ENCODE measurements around the gene RSU1. TPM values are rescaled to one million over a fixed set of nuclear protein-coding genes. Genes with fewer than 3 reads are reported as not detected.

RSU1 gene
- total and polyA plus RNA-seq, 2 of the 13 experiments (the other 11 are each of a cell fraction or from before 2014, with no cell fraction given), result 32.3 to 35.1 TPM

DNA sequence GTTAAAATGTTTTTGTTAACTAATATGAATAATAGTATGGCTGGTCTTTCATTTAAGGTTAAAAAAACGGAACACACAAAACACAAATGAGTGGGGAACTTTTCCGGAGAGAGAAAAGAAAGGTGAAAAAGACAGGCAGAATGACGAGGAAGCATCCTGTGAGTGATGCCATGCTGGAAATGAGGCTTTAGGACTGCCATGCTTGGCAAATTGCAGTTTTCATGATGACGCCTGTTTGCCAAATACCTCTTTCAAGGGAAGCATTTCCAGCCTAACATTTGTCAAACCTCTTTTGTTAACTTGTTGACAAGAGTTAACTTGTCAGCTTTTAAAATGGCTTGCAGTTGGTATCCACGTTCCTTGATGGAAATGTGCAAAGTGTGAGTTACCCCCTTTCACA lies 127.5 kb downstream of the RSU1 start:
- intact Hi-C loops (cut with micrococcal nuclease; ENCODE audit: unreplicated experiment) (no loop called here), in situ Hi-C loops (cut with HindIII; ENCODE audit: extremely low pct_ligation_motif_present, low pct_unique_long_range_greater_than_20kb) (no loop called here)
- H3K4me1 ChIP-seq (ENCODE audit: insufficient read depth, low read length), result no peaks in the 10 kb centered on the region
- DNase-seq (ENCODE audit: low spot score) (no peak), ATAC-seq (no peak), FAIRE-seq (no peak)
- H4K20me1 ChIP-seq (ENCODE audit: insufficient read depth, low read length), result no peaks in the 10 kb centered on the region
- no peak overlapping the region for H3K4me3 ChIP-seq (replicated peaks in 1 of 3; ENCODE audit: insufficient read depth in 1 of 3, low read depth in 2 of 3, low read length in 3 of 3)
- ChIA-PET CTCF (ENCODE audit: low intra/inter-chr PET ratio, low total read pairs) (no interaction called here), POLR2A (no interaction called here)
- no TSS peak for BruUV-seq (replicated peaks)
- 97% methylated on average over 5 of the region's 5 CpGs for WGBS (ENCODE audit: low lambda C conversion rate)
- no peaks in the 10 kb centered on the region for H3K27me3 ChIP-seq (ENCODE audit: control insufficient read depth in 1 of 2, insufficient read depth in 2 of 2, low read length in 2 of 2)
- H2AFZ ChIP-seq (ENCODE audit: low read length), result no peak overlapping the region
- H3K79me2 ChIP-seq (ENCODE audit: insufficient read depth, low read length), result no peaks in the 10 kb centered on the region
- H3K27ac ChIP-seq (ENCODE audit: extremely low read length, insufficient read depth, low read length), result no peak overlapping the region
- H3K36me3 ChIP-seq (replicated peaks in 1 of 2; ENCODE audit: control insufficient read depth in 1 of 2, insufficient read depth in 2 of 2, low read length in 2 of 2), result no peaks in the 10 kb centered on the region
- H3K9me3 ChIP-seq (ENCODE audit: low read length), result no peaks in the 10 kb centered on the region
- H3K4me2 ChIP-seq (ENCODE audit: low read depth, low read length), result no peak overlapping the region
- no peak overlapping the region for H3K9ac ChIP-seq (ENCODE audit: insufficient read depth, low read depth, low read length)
- TF ChIP-seq, protein P1, sequence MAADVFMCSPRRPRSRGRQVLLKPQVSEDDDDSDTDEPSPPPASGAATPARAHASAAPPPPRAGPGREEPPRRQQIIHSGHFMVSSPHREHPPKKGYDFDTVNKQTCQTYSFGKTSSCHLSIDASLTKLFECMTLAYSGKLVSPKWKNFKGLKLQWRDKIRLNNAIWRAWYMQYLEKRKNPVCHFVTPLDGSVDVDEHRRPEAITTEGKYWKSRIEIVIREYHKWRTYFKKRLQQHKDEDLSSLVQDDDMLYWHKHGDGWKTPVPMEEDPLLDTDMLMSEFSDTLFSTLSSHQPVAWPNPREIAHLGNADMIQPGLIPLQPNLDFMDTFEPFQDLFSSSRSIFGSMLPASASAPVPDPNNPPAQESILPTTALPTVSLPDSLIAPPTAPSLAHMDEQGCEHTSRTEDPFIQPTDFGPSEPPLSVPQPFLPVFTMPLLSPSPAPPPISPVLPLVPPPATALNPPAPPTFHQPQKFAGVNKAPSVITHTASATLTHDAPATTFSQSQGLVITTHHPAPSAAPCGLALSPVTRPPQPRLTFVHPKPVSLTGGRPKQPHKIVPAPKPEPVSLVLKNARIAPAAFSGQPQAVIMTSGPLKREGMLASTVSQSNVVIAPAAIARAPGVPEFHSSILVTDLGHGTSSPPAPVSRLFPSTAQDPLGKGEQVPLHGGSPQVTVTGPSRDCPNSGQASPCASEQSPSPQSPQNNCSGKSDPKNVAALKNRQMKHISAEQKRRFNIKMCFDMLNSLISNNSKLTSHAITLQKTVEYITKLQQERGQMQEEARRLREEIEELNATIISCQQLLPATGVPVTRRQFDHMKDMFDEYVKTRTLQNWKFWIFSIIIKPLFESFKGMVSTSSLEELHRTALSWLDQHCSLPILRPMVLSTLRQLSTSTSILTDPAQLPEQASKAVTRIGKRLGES (CRISPR knock-in tag; IDR thresholded peaks at IDR 0.05; ENCODE audit: borderline replicate concordance), result no peak
- no peak for TF ChIP-seq IKZF1 (IDR thresholded peaks at IDR 0.05)
- TF ChIP-seq, protein P2, sequence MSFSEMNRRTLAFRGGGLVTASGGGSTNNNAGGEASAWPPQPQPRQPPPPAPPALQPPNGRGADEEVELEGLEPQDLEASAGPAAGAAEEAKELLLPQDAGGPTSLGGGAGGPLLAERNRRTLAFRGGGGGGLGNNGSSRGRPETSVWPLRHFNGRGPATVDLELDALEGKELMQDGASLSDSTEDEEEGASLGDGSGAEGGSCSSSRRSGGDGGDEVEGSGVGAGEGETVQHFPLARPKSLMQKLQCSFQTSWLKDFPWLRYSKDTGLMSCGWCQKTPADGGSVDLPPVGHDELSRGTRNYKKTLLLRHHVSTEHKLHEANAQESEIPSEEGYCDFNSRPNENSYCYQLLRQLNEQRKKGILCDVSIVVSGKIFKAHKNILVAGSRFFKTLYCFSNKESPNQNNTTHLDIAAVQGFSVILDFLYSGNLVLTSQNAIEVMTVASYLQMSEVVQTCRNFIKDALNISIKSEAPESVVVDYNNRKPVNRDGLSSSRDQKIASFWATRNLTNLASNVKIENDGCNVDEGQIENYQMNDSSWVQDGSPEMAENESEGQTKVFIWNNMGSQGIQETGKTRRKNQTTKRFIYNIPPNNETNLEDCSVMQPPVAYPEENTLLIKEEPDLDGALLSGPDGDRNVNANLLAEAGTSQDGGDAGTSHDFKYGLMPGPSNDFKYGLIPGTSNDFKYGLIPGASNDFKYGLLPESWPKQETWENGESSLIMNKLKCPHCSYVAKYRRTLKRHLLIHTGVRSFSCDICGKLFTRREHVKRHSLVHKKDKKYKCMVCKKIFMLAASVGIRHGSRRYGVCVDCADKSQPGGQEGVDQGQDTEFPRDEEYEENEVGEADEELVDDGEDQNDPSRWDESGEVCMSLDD (CRISPR knock-in tag; IDR thresholded peaks at IDR 0.05; ENCODE audit: borderline replicate concordance), result no peak
- TF ChIP-seq ZNF326 (CRISPR knock-in tag; IDR thresholded peaks at IDR 0.05; ENCODE audit: borderline replicate concordance), result no peak
- TF ChIP-seq TARDBP (CRISPR knock-in tag; IDR thresholded peaks at IDR 0.05), result no peak
- TF ChIP-seq, protein P3, sequence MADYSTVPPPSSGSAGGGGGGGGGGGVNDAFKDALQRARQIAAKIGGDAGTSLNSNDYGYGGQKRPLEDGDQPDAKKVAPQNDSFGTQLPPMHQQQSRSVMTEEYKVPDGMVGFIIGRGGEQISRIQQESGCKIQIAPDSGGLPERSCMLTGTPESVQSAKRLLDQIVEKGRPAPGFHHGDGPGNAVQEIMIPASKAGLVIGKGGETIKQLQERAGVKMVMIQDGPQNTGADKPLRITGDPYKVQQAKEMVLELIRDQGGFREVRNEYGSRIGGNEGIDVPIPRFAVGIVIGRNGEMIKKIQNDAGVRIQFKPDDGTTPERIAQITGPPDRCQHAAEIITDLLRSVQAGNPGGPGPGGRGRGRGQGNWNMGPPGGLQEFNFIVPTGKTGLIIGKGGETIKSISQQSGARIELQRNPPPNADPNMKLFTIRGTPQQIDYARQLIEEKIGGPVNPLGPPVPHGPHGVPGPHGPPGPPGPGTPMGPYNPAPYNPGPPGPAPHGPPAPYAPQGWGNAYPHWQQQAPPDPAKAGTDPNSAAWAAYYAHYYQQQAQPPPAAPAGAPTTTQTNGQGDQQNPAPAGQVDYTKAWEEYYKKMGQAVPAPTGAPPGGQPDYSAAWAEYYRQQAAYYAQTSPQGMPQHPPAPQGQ (CRISPR knock-in tag; IDR thresholded peaks at IDR 0.05; ENCODE audit: borderline replicate concordance), result no peak
- no peak for TF ChIP-seq ZNF530 (CRISPR knock-in tag; IDR thresholded peaks at IDR 0.05; ENCODE audit: low read depth)
- no peak for TF ChIP-seq STAT5B (CRISPR knock-in tag; IDR thresholded peaks at IDR 0.05)
- TF ChIP-seq, protein P4, sequence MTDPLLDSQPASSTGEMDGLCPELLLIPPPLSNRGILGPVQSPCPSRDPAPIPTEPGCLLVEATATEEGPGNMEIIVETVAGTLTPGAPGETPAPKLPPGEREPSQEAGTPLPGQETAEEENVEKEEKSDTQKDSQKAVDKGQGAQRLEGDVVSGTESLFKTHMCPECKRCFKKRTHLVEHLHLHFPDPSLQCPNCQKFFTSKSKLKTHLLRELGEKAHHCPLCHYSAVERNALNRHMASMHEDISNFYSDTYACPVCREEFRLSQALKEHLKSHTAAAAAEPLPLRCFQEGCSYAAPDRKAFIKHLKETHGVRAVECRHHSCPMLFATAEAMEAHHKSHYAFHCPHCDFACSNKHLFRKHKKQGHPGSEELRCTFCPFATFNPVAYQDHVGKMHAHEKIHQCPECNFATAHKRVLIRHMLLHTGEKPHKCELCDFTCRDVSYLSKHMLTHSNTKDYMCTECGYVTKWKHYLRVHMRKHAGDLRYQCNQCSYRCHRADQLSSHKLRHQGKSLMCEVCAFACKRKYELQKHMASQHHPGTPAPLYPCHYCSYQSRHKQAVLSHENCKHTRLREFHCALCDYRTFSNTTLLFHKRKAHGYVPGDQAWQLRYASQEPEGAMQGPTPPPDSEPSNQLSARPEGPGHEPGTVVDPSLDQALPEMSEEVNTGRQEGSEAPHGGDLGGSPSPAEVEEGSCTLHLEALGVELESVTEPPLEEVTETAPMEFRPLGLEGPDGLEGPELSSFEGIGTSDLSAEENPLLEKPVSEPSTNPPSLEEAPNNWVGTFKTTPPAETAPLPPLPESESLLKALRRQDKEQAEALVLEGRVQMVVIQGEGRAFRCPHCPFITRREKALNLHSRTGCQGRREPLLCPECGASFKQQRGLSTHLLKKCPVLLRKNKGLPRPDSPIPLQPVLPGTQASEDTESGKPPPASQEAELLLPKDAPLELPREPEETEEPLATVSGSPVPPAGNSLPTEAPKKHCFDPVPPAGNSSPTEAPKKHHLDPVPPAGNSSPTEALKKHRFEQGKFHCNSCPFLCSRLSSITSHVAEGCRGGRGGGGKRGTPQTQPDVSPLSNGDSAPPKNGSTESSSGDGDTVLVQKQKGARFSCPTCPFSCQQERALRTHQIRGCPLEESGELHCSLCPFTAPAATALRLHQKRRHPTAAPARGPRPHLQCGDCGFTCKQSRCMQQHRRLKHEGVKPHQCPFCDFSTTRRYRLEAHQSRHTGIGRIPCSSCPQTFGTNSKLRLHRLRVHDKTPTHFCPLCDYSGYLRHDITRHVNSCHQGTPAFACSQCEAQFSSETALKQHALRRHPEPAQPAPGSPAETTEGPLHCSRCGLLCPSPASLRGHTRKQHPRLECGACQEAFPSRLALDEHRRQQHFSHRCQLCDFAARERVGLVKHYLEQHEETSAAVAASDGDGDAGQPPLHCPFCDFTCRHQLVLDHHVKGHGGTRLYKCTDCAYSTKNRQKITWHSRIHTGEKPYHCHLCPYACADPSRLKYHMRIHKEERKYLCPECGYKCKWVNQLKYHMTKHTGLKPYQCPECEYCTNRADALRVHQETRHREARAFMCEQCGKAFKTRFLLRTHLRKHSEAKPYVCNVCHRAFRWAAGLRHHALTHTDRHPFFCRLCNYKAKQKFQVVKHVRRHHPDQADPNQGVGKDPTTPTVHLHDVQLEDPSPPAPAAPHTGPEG (CRISPR knock-in tag; IDR thresholded peaks at IDR 0.05), result no peak
- TF ChIP-seq REL (CRISPR knock-in tag; conservative IDR thresholded peaks at IDR 0.05), result no peak
- TF ChIP-seq ZNF782 (CRISPR knock-in tag; IDR thresholded peaks at IDR 0.05; ENCODE audit: borderline replicate concordance), result no peak
- TF ChIP-seq BHLHE40 (IDR thresholded peaks at IDR 0.05; ENCODE audit: low read length), result no peak

Data from HepG2 (cell line).